Ureter (tissue), 1 donor: ENCODE measurements around the gene BSPH1. TPM values are rescaled to one million over a fixed set of nuclear protein-coding genes. Genes with fewer than 3 reads are reported as not detected.
"Not testable (repeated sequence)": the region's sequence is repeated elsewhere in the genome, so short reads cannot be mapped to it uniquely, and the experiment has no call there.

Source experiments
- DNase-seq: peaks from one replicate; pipeline ENCODE4 v3.0.0-alpha.2; 2020; ENCODE audit warnings: low spot score
- total RNA-seq: library from RNA; stranded (reverse); gene quantifications from one replicate; pipeline ENCODE4 v1.2.4, GENCODE V29; 2023
- donor health status: DM: yes; HTN: yes; CAD: no.

BSPH1 gene
- total RNA-seq, 1 donor from 2014 or later, result not detected

- DNase-seq, result not testable (repeated sequence)
Measured at GRCh38 chr19:47920107-47920506, 71.9 kb downstream of the BSPH1 start.

Other genes with a start within 250 kb of the BSPH1 start
- gene NOP53, start 246.6 kb downstream of the BSPH1 start, total RNA-seq, result 450 TPM
- 404 TPM for gene SELENOW, start 213.5 kb downstream of the BSPH1 start, total RNA-seq
- gene TPRX1, start 187.6 kb downstream of the BSPH1 start, total RNA-seq, result not detected
- gene CRX, start 170.2 kb downstream of the BSPH1 start, total RNA-seq, result not detected
- not detected for gene TPRX2, start 132.9 kb downstream of the BSPH1 start, total RNA-seq
- gene SULT2A1, start 105.9 kb downstream of the BSPH1 start, total RNA-seq, result 0.75 TPM
- not detected for gene ELSPBP1, start 2.5 kb upstream of the BSPH1 start, total RNA-seq
- gene CABP5, start 51.9 kb upstream of the BSPH1 start, total RNA-seq, result not detected
- 11.5 TPM for gene PLA2G4C, start 118.6 kb upstream of the BSPH1 start, total RNA-seq
- gene LIG1, start 178.2 kb upstream of the BSPH1 start, total RNA-seq, result 25.5 TPM
- gene ZSWIM9, start 178.5 kb upstream of the BSPH1 start, total RNA-seq, result 5.2 TPM